Measurements from ENCODE around the gene EPS8L3. TPM values are rescaled to one million over a fixed set of nuclear protein-coding genes. Genes with fewer than 3 reads are reported as not detected.

The EPS8L3 gene, protein sequence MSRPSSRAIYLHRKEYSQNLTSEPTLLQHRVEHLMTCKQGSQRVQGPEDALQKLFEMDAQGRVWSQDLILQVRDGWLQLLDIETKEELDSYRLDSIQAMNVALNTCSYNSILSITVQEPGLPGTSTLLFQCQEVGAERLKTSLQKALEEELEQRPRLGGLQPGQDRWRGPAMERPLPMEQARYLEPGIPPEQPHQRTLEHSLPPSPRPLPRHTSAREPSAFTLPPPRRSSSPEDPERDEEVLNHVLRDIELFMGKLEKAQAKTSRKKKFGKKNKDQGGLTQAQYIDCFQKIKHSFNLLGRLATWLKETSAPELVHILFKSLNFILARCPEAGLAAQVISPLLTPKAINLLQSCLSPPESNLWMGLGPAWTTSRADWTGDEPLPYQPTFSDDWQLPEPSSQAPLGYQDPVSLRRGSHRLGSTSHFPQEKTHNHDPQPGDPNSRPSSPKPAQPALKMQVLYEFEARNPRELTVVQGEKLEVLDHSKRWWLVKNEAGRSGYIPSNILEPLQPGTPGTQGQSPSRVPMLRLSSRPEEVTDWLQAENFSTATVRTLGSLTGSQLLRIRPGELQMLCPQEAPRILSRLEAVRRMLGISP
- not detected for total RNA-seq

DNA sequence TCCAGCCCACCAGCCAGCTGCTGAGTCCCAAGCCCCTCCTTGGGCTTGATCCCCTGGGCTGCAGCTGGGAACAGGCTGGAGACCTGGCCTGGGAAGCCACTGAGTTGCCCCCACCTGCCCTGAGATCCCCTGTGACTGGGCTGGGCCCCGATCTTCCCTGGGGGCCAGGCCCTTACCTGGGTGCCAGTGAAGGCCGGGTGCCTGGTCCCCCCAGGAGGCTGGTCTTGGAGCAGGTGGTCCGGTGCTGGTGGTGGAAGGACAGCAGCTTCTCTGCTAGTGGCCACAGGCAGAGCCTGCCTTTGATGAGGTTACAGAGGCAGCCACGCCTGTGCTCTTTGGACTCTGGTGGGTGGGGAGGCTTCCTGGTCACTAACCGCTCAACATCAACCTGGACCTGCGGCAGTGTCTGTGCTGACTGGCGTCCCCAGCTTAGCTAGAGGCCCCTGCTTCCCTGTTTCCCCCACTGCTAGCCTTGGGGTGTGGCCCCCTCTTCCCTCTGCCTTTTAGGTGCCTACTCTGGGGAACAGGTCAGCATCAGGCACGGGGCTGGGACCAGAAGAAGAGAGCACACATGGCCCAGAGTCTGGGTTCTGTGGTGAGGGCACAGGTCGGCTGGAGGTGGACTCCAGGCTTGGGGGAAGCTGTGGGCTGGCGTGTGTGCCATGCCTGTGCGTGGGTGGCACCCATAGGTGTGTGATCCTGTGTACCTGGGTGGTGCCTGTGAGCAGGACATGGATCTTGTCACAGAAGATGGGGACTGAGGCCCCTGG is at the start of gene EPS8L3:
Gene EPS8L3 (minus strand): TSS at position 278 of the 770 bp plus-strand sequence. CDS start 2,174 bp downstream, outside the sequence.

DNA sequence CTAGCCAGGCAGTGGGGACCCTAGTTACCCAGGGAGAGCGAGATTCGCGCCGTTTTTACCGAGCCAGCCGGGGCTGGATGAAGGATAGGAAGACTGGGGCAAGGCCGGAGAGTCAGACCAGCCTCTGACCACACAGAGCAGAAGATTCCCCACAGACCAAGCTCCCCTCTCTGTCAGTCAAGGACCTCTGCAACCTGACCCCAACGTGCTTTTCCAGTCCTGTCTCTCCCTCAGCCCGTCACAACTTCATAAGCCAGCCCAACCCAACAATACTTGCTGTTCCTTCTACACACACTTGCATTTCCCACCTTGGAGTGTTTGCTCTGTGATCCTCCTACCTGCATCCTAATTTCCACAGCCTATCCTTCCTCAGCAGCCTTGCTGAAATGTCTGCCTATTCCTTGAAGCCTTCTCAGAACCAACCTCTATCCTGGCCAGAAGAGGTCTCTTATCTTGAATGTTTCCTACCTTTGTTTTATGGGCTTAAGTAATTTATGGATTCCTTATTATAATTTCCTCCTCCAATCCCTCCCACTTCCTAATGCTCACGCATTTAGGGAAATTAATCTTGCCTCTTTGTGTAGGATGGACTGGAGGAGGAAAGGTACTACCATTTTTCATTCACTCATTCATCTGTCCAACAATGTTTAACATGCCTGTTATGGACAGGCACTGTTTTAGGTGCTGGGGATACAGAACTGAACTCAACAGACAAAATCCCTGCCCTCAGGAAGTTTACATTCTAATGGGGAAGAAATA is 22.9 kb downstream of the EPS8L3 start, which contains the start of gene GSTM3:
Gene GSTM3 (minus strand): TSS at position 424 of the 759 bp plus-strand sequence. CDS start 751 bp downstream, outside the sequence.

DNA sequence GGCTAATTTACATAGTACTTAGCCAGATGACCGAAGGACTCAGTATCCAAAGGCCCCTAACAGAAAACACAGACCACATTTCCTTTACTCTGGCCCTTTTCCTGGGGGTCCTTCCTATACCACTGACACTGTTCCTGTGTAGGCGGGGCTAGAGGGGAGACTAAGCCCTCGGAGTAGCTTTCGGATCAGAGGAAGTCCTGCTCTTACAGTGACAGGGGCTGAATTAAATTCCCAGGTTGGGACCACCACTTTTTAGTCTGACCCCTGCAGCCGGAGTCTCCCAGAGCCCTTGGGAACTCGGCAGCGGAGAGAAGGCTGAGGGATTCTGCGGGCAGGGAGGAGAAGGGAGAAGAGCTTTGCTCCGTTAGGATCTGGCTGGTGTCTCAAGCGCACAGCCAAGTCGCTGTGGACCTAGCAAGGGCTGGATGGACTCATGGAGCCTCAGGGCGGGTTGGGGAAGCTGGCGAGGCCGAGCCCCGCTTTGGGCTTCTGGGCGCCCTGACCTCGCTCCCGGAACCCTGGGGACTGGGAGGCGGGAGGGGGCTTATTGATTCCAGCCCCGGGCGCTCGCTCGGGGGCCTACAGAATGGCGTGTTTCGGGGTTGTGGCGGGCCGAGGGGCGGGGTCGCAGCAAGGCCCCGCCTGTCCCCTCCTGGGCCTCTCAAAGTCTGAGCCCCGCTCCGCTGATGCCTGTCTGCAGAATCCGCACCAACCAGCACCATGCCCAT is 52.0 kb downstream of the EPS8L3 start, which contains the start of gene GSTM5:
Gene GSTM5 (plus strand): TSS at position 659 of the 728 bp plus-strand sequence. CDS start 62 bp downstream, at position 721.

Other genes starting within 250 kb of the EPS8L3 start
- 17.8 TPM for gene GPR61, start 224.1 kb downstream of the EPS8L3 start, total RNA-seq
- 12.9 TPM for gene GNAI3, start 215.3 kb downstream of the EPS8L3 start, total RNA-seq
- gene GNAT2, start 144.3 kb downstream of the EPS8L3 start, total RNA-seq: not detected
- 70.8 TPM for gene AMPD2, start 144.1 kb downstream of the EPS8L3 start, total RNA-seq
- 9.7 TPM for gene GSTM4, start 107.8 kb downstream of the EPS8L3 start, total RNA-seq
- 33.0 TPM for gene GSTM2, start 95.9 kb downstream of the EPS8L3 start, total RNA-seq
- gene GSTM1, start 76.1 kb downstream of the EPS8L3 start, total RNA-seq: 15.0 TPM
- gene GSTM5, start 51.7 kb downstream of the EPS8L3 start, total RNA-seq: 6.2 TPM
- gene GSTM3, start 22.9 kb downstream of the EPS8L3 start, total RNA-seq: 91.3 TPM
- gene CSF1, start 146.9 kb upstream of the EPS8L3 start, total RNA-seq: 2.8 TPM
- gene AHCYL1, start 220.8 kb upstream of the EPS8L3 start, total RNA-seq: 62.5 TPM

Data from diencephalon (tissue), 1 donor.